Gastroesophageal sphincter (tissue), 4 donors: ENCODE results near the gene ARL9. TPM values are rescaled to one million over a fixed set of nuclear protein-coding genes. Genes with fewer than 3 reads are reported as not detected.

ENCODE experiments used
- ATAC-seq: fragments of 150-250 bp; one replicate; pipeline ENCODE4 v1.9.1; 2016; ENCODE audit warnings: mild to moderate bottlenecking, moderate library complexity
- H3K27ac ChIP-seq, 4 donors: fragments of 200-600 bp; sonication (generic) in 3 of 4; 1 replicate in 3 of 4; 2 replicates in 1 of 4; pipeline ENCODE4 v1.5.1; 2016 to 2019
- H3K27me3 ChIP-seq: fragments of 200-600 bp; sonication (generic); one replicate; pipeline ENCODE4 v1.5.1; 2019
- H3K36me3 ChIP-seq, 2 donors: fragments of 200-600 bp; sonication (generic); one replicate each; pipeline ENCODE4 v1.5.1; 2019; ENCODE audit warnings: control low read depth in 1 of 2
- H3K4me1 ChIP-seq, 3 donors: fragments of 200-600 bp; sonication (generic); 1 replicate in 2 of 3; 2 replicates in 1 of 3; pipeline ENCODE4 v1.5.1; 2016 to 2019; ENCODE audit warnings: control low read depth in 2 of 3
- H3K4me3 ChIP-seq, 2 donors: fragments of 200-600 bp; sonication (generic); one replicate each; pipeline ENCODE4 v1.5.1; 2019; ENCODE audit warnings: mild to moderate bottlenecking in 1 of 2, moderate library complexity in 1 of 2
- H3K9me3 ChIP-seq, 3 donors: fragments of 200-600 bp; sonication (generic); one replicate each; pipeline ENCODE4 v1.5.1; 2017 to 2019; ENCODE audit warnings: control low read depth in 2 of 3
- EP300 ChIP-seq: sonication (generic); formaldehyde crosslinking; IDR thresholded peaks from one replicate; pipeline ENCODE4 v1.6.1; 2017; ENCODE audit warnings: antibody characterized with exemption, mild to moderate bottlenecking
- POLR2A ChIP-seq, 2 donors: fragments of 450-650 bp; IDR thresholded peaks; one replicate each; pipeline ENCODE4 v1.6.1; 2017; ENCODE audit warnings: antibody characterized with exemption in 2 of 2, mild to moderate bottlenecking in 2 of 2, moderate library complexity in 1 of 2
- POLR2AphosphoS5 ChIP-seq: sonication (generic); formaldehyde crosslinking; IDR thresholded peaks from one replicate; pipeline ENCODE4 v1.6.1; 2017; ENCODE audit warnings: antibody characterized with exemption
- WGBS, 2 donors: methylation state at CpG; one replicate each; pipeline ENCODE4 v1.1.5; 2018; ENCODE audit warnings: low coverage in 1 of 2; 5-methylcytosine and 5-hydroxymethylcytosine counted together
- total RNA-seq, 4 donors: library from RNA; depleted of rRNA; stranded (reverse); fragments of >200 nt; gene quantifications; one replicate each; pipeline ENCODE4 v1.1.0, GENCODE V29; 2016
- TF ChIP-seq, protein P1 (sequence below), 4 experiments: fragments of 200-600 bp in 2 of 4; fragments of 450-650 bp in 2 of 4; sonication (generic) in 1 of 4; IDR thresholded peaks; one replicate each; pipeline ENCODE4 v1.5.1; 2017 to 2019; ENCODE audit warnings: antibody characterized with exemption in 4 of 4, mild to moderate bottlenecking in 2 of 4, moderate library complexity in 2 of 4

The ARL9 gene
- total RNA-seq, 4 donors from 2014 or later, result 0.54 TPM; not detected in 3

GRCh38 chr4:56540826-56541225 is 35.2 kb downstream of the ARL9 start:
- Histone ChIP-seq H3K4me3 (no peak overlapping the region), H3K4me1 (peaks cover 0 to 11% (median 0%) of the 10 kb centered on the region in 3 donors), H3K36me3 (no peaks in the 10 kb centered on the region), H3K27ac (no peak overlapping the region), H3K27me3 (peaks cover 17% of the 10 kb centered on the region), H3K9me3 (no peaks in the 10 kb centered on the region)
- TF ChIP-seq, protein P1, sequence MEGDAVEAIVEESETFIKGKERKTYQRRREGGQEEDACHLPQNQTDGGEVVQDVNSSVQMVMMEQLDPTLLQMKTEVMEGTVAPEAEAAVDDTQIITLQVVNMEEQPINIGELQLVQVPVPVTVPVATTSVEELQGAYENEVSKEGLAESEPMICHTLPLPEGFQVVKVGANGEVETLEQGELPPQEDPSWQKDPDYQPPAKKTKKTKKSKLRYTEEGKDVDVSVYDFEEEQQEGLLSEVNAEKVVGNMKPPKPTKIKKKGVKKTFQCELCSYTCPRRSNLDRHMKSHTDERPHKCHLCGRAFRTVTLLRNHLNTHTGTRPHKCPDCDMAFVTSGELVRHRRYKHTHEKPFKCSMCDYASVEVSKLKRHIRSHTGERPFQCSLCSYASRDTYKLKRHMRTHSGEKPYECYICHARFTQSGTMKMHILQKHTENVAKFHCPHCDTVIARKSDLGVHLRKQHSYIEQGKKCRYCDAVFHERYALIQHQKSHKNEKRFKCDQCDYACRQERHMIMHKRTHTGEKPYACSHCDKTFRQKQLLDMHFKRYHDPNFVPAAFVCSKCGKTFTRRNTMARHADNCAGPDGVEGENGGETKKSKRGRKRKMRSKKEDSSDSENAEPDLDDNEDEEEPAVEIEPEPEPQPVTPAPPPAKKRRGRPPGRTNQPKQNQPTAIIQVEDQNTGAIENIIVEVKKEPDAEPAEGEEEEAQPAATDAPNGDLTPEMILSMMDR (IDR thresholded peaks at IDR 0.05), result no peak
- no peak for TF ChIP-seq POLR2AphosphoS5
- TF ChIP-seq POLR2A (IDR thresholded peaks at IDR 0.05), result no peak
- TF ChIP-seq EP300, result no peak
- WGBS, 2 donors, result 89 to 90% methylated on average over 4 of the region's 4 CpGs
- ATAC-seq, result no peak

- TF ChIP-seq EP300 (no peak), POLR2AphosphoS5 (peak; percentile 68), POLR2A (IDR thresholded peaks at IDR 0.05) (no peak)
- TF ChIP-seq, protein P1 (IDR thresholded peaks at IDR 0.05), result peak; percentile 94 to 99 (median 94)
These were observed 39.1 kb downstream of the ARL9 start for GRCh38 chr4:56544573-56545131.

DNA sequence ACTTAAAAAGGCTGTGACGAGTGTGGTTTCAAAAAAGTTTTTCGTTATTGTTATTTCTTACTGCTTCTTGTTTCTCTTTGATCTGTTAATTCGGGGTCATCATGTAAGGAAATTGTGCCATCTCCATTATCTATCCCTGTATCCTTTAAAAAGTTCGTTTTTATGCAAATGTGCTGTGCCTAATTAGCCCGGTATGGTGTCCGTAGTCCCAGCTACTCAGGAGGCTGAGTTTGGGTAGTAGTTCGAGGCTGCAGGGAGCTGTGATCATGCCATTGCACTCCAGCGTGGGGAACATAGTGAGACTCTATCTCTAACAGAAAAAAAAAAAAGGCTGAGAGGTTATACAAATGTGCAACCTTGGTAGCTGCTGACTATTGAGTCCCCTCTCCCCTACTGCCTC is 45.1 kb downstream of the ARL9 start:
- H3K4me1 ChIP-seq, result no peaks in the 10 kb centered on the region
- TF ChIP-seq POLR2A (IDR thresholded peaks at IDR 0.05) (no peak), EP300 (no peak), POLR2AphosphoS5 (no peak)
- TF ChIP-seq, protein P1 (IDR thresholded peaks at IDR 0.05), result no peak
- no peak for ATAC-seq
- no peak overlapping the region for H3K4me3 ChIP-seq
- no peaks in the 10 kb centered on the region for H3K27me3 ChIP-seq
- H3K36me3 ChIP-seq, result no peaks in the 10 kb centered on the region
- H3K27ac ChIP-seq, result no peak overlapping the region
- WGBS, 2 donors, result 61 to 68% methylated on average over 6 to 8 of the region's 8 CpGs
- H3K9me3 ChIP-seq, result no peaks in the 10 kb centered on the region

More at GRCh38 chr4:56544573-56545131, 39.1 kb downstream of the ARL9 start:
- WGBS, 2 donors, result 0% methylated on average over 9 to 16 of the region's 33 CpGs
- H3K4me3 ChIP-seq, result peak overlapping the region in 1 of 2 donors; percentile 42
- peak; percentile 97 for ATAC-seq
- peaks cover 6% of the 10 kb centered on the region for H3K27me3 ChIP-seq
- H3K4me1 ChIP-seq, result peaks cover 0 to 11% (median 0%) of the 10 kb centered on the region in 3 donors
- H3K9me3 ChIP-seq, result no peaks in the 10 kb centered on the region
- no peaks in the 10 kb centered on the region for H3K36me3 ChIP-seq
- H3K27ac ChIP-seq, result peak overlapping the region in 1 of 4 donors; percentile 13

DNA sequence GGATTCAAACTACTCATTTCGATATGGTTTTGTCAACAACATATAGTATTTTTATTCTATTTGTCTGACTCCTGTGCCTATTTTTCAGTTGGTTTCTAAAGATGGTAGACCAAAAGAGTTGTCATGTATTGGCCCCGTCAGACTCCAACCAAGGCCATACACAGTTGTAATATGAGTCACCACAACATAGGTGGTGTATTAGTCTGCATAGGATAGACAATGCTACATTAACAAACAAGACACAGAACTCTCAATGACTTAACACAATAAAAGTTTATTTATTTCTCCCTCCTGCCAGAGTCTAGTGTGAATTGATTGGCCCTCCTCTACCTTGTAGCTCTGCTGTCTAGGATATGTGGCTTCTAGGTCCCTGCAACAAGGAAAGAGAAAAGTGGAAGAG is 45.9 kb downstream of the ARL9 start:
- Histone ChIP-seq H3K27me3 (no peaks in the 10 kb centered on the region), H3K9me3 (no peaks in the 10 kb centered on the region), H3K4me3 (no peak overlapping the region), H3K4me1 (no peaks in the 10 kb centered on the region), H3K27ac (no peak overlapping the region), H3K36me3 (no peaks in the 10 kb centered on the region)
- WGBS, 2 donors, result 9 to 100% methylated on average over 1 of the region's 2 CpGs
- TF ChIP-seq, protein P1 (IDR thresholded peaks at IDR 0.05), result no peak
- TF ChIP-seq EP300 (no peak), POLR2AphosphoS5 (no peak), POLR2A (IDR thresholded peaks at IDR 0.05) (no peak)
- ATAC-seq, result no peak

DNA sequence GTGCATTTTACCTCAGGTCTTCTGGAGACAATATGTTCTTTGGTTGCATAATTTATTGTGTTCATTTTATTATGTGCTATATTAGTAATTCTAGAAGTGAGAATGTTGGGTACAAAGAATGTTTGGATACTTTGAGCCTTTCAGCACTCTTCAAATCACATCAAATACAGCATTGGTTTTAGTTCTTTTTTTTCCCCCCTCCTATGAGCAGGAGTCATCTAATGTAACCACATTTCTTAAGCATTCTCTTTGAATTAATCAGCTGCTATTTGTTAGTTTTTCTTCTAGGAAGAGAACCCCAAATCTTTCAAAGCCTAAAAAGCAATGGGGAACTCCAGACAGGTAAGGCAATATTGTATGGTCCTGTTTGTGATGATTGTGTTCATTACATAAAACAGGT is 46.7 kb downstream of the ARL9 start:
- H3K27ac ChIP-seq, result no peak overlapping the region
- no peak overlapping the region for H3K4me3 ChIP-seq
- H3K9me3 ChIP-seq, result no peaks in the 10 kb centered on the region
- no peaks in the 10 kb centered on the region for H3K4me1 ChIP-seq
- no peaks in the 10 kb centered on the region for H3K36me3 ChIP-seq
- H3K27me3 ChIP-seq, result no peaks in the 10 kb centered on the region
- no peak for TF ChIP-seq EP300
- TF ChIP-seq, protein P1 (IDR thresholded peaks at IDR 0.05), result no peak
- TF ChIP-seq POLR2A (IDR thresholded peaks at IDR 0.05), result no peak
- TF ChIP-seq POLR2AphosphoS5, result no peak
- no peak for ATAC-seq
